OCI-LY1 (cell line): ENCODE measurements around the gene POU5F2.

Experiments used
- CTCF ChIP-seq: fragments of 200-600 bp; sonication (generic), shearing (Covaris generic); IDR thresholded peaks from 2 replicates; pipeline ENCODE4 v1.5.1; 2017; ENCODE audit warnings: mild to moderate bottlenecking, antibody characterized with exemption, low read length, moderate library complexity, mixed read lengths
- EZH2 ChIP-seq: fragments of 200-600 bp; sonication (generic), shearing (Covaris generic); IDR thresholded peaks from 2 replicates; pipeline ENCODE4 v1.8.0; 2017; ENCODE audit warnings: borderline replicate concordance, mixed run types, mild to moderate bottlenecking, antibody characterized with exemption, low read length, moderate library complexity, mixed read lengths

DNA sequence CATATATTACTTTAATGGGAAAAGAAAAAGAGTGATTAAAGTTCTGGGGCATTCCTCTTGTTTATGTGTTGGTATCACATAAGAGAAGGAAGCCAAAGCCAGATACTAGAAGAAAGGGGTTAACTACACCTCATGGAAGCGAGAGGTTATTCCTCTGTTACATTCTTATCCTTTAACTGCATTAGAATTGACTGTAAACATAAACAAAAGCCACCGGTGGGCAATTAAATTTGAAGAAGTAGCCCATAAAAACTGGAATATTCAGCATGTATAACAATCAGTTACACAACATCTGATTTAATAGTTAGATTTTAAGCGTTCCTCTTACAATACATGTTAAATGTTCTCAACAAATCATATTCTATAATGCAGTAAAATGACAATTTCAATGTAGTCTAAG is 18.8 kb downstream of the POU5F2 start:
- TF ChIP-seq EZH2 (no peak), CTCF (no peak)
